NCI-H1694 (cell line): ENCODE data around the gene KCNQ1.

ENCODE experiments used
- DNase-seq: peaks from one replicate; lab custom pipeline; 2025; lab: John Stamatoyannopoulos, UW

KCNQ1 gene

DNA sequence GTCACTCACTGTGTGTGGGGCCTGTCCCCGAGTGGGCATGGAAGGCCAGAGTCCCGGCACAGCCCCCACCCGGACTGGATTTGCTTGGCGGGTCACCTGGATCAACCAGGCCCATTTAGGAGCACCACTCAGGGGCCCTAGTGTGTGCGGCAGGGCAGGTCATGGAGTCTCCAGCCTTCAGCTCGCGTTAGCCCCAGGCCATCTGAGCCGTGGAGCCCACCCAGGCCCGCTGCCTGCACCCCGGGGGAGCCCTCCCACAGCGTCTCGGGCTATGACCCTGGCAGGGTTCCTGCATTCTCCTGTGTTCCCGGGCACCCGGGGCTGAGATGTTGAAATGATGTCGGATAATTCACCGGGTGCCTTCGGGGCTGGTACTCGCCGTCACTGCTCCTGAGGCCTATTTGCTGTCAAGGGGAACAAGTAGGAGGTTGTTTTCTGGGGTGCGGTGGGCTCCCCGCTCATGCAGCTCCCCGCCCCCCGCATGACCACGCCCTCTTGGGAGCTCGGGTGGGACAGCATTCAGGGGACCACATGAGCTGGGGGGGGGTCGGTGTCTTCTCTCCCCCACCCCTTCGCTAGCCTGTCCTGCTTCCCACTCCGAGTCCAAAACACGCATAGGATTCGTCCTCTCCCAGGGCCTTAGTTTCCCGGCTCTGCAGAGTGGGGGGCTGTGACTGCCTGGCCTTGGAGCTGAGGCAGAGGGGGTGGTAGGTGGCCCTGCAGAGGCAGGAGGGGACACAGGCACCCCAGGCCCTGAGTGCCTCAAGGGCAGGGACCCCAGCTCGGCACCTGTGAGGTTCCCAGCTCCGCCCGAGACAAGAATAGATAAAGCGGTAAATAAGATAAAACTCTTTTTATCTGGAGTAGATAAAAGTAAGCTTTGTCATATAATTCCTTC lies 77.2 kb downstream of the KCNQ1 start:
- no peak for DNase-seq

DNA sequence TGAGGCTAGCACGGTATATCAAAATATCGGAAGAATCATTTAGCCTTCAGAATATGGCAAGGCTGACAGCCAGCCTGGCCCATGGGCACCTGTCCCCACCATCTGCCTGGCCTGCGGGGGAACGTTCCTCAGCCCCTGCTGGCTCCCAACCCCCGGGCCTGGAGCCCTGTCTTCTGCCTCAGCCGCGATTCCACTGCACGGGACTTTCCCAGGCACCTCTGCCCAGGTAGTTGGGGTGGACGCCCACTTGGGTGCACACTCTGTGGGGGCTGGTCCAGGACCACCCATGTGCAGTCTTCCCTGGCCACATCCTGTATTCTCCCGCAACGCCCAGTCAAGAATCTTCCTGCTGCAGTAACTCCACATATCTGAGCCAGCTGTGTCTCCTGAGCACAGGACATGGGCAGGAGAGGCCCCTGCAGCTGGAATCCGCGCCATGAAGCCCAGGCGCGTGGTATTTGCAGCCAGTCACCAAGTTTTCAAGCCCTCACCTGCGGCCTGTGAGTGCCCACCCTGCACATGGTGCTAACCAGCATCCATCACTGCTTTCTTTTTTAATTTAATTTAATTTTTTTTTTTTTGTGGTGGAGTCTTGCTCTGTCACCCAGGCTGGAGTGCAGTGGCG lies 77.9 kb downstream of the KCNQ1 start:
- no peak for DNase-seq

DNA sequence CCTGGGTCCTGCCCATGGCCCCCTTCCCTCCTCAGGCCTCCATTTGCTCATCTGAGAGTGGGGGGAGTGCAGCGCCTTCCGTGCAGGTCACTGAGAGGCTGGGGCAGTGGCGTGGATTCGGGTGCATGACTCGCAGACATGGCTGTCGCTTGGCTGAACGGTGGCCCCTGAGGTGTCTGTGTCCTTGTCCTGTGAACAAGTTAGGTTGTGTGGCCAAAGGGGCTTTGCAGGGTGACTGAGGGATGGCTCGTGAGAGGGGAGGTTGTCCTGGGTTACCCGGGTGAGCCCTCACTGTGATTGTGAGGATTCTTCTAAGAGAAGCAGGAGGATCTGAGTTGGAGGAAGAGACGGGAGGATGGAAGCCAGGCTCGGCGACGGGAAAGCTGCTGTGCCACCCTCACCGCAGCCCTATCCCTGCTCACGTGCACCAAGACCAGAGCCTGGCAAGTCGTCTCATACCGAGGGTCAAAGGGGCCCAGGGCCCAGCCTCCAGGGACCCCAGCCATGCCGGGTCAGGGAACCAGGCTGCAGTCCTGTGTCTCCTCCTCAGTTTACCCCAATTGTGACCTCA lies 79.1 kb downstream of the KCNQ1 start:
- DNase-seq = no peak

DNA sequence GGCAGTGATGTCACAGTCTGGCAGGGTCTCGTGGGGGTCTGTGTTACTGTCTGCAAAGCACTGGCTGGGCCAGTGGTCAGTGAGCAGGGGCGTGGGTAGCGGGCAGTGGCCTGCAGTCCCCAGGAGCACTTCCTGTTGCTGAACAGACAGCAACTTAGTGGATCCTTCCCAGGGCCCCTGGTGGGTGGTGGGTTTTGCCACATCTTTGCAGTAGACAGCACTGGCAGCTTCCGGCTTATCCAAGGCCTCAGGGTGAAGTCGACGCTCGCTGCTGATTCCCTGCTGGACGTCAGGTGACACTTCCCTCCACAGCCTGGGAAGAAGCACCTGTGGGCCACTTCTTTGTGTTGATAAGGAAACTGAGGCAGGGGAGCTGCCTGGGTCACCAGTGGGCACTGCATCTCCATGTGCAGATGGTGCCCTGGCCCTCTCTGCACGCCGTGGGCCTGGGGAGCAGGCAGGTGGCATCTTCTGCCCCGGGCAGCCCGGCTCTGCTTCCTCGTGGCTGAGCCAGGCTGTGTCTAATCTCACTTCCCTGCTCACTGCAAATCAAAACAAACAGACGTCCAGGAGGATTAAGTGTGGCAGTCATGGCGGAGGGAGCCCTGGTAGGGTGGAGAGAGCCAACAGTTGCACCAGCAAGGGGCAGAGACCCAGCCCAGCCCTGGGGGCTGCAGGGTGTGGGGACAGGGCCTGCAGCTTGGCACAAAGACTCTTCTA lies 79.8 kb downstream of the KCNQ1 start:
- DNase-seq = no peak

DNA sequence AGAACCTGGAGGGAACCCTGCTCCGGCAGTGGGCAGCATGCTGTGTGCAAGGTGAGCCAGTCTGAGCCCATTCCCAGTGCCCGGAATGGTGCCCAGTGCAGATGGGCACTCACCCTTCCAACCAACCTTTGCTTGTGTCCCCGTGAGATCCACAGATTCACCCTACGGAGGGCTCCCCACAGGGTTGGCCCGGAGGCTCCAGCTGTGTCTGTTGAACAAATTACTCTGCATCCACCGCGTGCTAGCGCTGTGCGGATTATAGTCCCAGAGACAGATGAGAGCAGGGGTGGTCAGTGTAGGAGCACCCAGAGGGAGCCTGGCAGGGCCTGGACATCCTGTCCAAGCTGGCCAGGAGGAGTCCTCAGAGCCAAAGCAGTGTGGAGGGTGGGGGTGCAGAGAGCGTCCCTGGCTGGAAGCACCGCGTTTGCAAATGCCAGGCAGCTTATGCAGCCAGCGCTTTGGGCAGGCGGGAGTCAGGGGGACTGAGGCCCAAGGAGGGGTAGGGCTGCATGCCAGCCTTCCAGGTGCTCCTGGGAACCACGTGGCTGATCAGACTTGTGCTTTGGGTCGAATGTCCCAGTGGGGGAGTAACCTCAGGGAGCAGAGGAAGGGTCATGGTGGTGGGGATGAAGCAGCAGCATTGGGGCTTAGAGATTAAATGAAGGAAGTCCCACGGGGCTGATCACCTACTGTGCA lies 80.5 kb downstream of the KCNQ1 start:
- DNase-seq = no peak

DNA sequence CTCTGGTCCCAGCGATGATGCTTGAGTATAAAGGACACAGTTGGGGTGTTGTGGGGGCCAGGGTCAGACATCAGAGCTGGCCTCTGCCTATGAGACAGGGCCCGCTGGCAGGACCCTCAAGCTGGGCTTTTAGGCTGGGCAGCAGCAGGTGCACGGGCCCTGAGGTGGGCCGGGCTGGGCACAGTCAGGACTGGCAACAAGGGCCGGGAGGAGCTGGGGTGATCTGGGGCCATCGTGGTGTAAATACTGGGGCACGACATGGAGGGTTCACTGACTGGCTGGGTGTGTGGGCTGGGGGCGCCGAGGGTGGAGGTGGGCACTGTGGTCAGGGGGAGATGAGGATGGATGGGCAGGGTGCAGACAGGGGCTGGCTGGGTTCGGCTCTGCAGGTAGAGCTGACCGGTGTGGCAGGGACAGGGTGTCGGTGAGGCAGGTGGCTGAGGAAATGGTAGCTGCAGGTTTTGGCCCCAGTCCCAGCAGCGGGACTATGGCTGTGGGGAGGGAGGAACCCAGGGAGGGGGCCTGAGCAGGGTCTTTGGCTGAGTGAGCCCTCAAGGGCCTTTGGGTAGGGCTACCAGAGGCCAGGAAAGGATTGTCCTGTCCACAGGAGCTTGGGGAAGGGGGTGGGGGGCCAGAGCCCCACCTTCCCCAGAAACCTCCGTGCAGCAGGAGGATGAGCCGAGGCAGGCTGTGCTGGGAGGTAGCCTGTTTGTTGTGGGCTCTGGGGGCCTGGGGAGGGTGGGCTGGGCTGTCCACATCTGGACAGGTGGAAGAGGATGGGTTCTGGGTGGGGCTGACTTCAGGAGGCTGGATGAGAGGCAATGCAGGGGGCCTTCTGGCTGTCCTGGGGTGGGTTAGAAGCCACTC lies 81.4 kb downstream of the KCNQ1 start:
- DNase-seq = no peak

DNA sequence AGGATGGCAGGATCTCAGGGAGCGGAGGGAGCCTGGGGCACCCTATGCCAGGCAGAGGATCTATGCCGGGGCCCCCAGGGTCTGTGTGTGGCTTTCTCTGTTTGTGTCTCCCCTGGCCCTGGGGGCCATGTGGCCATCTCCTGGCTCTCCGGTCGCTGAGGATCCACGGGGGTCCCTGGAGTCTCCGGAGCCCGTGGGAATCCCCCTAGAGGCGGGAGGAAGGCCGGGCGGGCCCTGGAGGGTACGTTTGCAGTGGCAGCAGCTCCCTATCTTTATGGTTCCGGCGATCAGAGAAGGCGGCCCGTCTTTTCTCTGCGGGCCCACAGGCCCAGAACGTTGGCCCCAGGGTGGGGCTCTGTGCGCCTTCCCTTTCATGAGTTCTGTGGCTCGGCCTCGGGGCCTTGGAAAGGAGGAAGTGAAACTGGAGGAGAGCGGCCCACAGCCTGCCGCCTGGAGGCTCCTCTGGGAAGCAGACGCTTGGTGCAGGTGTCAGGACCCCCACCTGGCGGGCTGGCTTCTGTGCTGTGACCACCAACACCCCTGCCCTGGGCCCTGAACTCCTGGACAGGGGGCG lies 82.1 kb downstream of the KCNQ1 start:
- no peak for DNase-seq

DNA sequence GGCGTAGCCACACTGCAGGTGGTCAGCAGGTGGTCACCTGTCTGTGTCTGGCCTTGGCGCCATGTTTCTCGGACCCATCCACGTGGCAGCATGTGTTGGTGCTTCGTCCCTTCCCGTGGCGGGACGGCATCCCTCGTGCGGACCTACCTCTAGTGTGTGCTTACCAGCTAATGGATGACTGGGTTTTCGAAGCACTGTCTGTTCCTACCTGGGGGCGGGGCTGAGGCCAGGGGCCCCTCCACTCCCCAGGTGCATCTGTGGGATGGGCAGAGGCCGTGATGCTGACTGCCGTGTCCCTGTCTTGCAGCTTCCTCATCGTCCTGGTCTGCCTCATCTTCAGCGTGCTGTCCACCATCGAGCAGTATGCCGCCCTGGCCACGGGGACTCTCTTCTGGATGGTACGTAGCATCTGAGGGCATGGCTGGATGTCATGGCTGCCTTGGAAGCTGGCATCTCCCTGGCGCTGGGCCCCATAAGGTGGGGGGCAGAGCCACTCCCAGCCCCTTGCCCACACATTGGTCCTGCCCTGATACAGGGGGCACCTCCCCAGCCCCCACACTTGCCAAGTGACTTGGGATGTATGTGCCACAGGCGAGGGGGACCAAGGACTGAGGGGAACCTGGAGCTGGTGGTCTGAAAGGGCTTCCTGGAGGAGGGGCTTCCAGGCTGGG lies 82.9 kb downstream of the KCNQ1 start:
- DNase-seq = no peak

DNA sequence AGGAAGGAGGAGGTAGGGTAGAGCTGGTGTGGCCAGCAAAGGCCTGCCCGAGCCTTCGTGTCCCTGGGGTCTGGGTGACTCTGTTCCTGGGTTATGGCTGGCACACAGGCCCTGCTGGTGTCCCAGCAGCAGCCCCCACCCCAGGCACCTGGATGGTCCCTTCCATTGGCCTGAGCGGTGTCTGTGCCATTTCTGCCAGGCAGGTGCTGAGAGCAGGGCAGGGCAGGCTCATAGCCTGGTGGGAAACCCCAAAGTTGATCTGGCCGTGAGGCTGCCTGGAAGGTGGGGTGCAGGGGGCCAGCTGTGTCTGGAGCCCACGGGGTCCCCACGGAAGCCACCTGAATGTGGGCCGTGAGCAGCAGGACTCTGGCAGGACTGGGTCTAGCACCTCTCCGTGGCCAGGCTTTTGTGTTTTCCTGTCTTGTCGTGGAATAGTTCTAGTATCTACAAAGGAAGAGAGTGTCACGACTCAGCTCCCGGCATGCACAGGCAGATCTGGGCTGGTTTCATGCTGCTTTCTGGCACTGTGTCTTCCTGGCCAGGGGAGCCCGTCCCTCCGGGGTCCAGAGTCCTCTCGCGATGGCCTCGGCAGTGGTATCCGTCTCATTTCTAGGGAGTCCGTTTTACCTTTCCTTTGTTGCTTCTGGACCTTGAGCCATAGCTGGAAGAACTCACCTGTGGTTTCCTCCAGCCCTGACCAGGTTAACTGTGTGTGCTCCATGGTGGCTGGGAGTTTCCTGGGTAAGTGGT lies 83.7 kb downstream of the KCNQ1 start:
- no peak for DNase-seq

DNA sequence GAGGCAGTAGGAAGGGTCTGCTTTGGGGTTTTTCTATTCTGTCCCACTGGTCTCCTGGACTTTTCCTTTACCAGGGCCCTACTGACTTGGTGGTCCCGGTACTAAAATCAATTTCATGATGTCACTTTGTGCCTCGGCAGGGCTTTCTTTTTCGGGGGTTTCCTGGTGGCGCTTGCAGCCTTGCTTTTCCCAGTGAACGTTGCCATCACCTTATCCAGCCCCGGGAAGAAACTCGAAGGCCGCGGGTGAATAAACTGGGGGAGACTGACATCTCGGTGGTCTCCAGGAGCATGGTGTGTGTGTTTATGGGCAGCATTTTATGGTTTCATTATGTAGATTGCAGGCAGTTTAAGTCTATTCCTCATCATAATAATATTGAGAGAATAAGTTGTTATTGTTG lies 84.4 kb downstream of the KCNQ1 start:
- DNase-seq = no peak

DNA sequence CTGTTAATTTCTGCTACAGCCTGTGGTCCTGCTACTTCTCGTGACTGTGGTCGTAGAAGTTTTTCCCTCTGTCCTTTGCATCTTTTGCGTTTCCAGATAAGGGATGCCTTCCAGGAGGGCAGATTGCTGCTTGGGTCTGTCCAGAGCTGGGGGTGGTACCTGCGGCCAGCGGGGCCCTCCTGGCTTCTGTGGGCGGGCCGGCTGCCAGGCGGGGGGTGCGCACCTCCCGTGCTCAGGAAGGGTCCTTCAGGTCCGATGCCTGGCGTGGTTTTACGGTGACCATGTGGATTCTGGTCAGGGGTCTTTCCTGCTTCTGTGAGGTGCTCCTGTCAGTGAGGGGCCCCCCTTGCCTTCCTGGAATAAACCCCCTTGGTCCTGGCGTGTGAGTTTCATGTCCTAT lies 84.8 kb downstream of the KCNQ1 start:
- DNase-seq = no peak

DNA sequence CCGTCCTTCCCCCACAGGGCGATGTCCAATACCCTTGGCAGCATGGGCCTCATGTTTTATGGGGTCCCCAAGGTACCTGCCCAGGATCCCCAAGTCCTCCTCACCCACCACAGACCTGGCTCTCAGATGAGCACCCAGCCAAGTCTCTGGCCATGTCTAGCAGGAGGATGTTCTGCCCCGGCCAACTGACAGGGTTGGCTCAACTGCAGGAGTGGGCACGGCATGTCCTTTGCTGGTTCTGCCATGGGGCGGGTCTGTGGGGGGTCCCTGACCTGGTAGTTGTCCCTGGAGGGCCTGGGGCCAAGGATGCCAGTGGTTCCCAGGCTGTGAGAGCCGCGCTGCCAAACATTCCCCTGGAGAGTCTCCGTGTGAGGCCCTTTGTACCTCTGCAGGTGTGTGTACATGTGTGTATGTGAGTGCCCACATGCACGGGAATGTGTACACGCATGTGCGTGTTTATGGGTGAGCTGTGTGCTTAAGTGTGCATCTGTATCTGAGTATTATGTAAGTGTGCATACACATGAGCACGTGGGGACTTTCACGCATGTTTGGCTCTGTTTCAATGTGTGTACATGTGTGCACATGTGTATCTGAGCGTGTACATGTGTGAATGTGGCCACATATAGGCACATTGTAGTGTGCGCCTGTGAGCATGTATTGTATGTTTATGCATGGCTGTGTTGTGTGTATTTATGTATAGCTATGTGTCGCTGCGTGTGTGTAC lies 85.5 kb downstream of the KCNQ1 start:
- DNase-seq = no peak

DNA sequence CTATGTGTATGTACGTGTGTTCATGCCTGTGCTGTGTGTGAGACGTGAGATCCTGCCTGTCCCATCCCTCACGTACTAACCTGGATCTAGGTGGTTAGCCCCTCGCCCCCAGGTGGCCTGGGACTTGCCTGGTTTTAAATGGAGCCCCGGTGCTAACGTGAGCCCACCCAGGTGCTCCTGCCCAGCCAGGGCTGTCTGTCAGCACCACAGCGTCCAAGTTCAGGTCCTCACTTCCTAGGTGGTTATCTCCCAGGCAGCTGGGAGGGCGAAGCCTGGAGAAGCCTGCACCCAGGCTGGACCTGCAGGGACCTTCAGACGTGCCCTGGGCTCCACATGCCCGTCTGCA lies 86.0 kb downstream of the KCNQ1 start:
- no peak for DNase-seq

DNA sequence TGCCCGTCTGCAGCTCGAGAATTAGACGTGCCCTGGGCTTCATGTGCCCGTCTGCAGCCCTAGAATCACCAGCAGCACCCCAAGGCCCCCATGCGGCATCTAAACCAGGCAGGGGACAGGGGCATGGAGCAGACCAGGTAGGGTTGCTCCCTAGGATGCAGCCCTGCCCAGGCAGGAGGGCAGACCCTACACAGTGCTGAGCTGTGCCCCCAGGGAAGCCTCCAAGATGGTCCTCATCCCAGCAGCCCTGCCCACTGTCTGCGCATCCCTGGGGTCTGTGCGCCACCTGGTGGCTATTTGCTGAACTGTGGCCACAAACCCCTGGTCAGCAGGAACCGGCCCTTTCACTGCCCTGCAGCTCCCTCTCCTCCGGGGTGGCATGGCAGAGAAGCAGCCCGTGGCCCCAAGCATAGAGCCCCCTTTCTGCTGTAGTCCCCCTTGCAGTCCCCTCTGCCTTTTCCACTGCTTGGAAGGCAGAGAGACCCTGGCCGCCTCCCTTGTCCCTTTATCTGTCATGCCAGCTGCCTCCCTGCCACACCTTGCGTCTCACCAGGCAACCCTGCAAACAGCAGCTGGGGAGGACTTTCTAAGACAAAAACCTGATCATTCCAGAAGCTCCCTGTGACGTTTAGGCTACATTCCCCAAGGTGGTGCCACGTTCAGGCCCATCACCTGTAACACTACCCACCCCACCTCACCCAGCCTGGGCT lies 86.6 kb downstream of the KCNQ1 start:
- no peak for DNase-seq

DNA sequence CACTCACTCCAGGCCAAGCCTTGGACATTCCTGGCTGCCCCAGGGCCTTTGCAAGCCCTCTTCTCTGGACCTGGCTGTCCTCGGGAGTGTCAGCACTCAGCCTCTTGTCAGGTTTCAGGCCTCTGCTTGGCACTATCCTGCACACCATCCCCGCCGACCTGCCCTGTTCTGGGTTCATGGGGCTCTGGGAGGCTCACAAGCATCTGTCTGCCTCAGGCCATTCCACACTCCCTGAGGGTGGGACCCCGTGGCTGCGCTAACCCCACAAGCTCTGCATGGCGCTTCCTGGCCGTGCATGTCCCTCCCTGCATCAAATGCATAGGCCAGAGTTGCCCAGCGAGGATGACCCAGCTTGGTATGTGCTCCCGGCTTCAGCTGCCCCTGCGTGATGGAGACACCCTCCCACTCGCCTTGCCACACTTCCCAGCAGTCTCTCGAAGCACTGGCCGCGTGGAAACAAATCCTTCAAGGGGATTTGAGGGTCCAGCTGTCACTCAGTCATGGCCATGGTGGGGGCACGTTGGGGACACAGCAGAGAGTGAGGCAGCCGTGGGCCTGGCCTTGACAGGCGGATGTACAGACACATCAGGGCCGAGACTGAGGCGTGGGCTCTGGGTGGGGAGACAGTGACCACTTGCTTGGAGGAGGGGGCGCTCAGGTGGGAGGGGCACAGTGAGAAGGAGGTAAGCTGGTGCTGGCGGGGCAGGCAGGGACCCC lies 87.3 kb downstream of the KCNQ1 start:
- no peak for DNase-seq

DNA sequence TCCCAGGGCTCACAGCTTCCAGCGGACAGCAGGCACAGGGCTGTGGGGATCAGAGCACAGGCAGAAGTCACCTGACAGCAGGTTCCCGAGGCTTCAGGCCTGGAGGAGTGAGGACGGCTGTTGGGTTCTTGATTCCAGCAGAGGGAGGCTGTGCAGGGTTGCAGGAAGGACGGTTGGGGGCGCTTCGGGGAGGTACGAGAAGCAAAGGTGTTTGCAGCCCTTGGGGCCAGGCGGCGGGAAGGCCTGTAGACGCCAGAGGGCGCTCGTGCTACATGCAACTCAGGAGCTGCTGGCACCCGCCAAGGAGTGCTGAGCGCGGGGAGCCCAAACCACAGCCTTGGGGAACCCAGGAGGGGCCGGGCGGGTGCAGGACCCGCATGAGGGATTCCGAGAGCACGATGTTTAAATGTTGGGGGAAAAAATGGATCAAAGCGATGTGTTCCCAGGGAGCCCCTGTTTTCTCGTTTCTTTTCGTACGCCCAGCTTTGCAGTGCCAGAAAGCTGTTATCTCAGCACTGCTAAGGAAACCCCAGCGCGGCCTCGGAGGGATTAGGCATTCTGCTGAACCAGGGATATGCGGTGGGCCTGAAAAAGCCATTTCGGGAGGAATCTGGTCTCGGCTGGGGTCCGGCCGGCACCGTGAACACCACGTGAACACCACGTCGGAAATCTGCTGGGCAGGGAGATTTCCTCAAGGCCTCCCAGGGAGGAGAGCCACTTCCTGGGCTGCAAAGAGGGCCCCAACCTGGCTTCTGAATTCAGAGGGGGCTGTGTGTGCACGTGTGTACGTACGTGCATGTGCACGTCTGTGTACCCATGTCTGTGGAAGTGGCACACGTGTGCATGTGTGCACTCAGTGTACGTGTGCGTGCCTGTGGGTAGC lies 88.1 kb downstream of the KCNQ1 start:
- peak; percentile 86 for DNase-seq
